Stomach (tissue), 4 donors: ENCODE measurements around the gene WDR44.

Source experiments
- EP300 ChIP-seq: sonication (generic); formaldehyde crosslinking; IDR thresholded peaks from one replicate; pipeline ENCODE4 v1.6.1; 2017; ENCODE audit warnings: antibody characterized with exemption
- POLR2A ChIP-seq, 4 donors: fragments of 450-650 bp; IDR thresholded peaks; one replicate each; pipeline ENCODE4 v1.6.1; 2016; ENCODE audit warnings: antibody characterized with exemption in 4 of 4, control low read depth in 2 of 4, mild to moderate bottlenecking in 1 of 4, moderate library complexity in 1 of 4
- POLR2AphosphoS5 ChIP-seq, 3 donors: sonication (generic); formaldehyde crosslinking; IDR thresholded peaks; one replicate each; pipeline ENCODE4 v1.6.1; 2016; ENCODE audit warnings: antibody characterized with exemption in 3 of 3
- TF ChIP-seq, protein P1 (sequence below), 7 experiments: fragments of 450-650 bp in 4 of 7; fragments of 200-600 bp in 3 of 7; sonication (generic) in 3 of 7; IDR thresholded peaks; one replicate each; pipeline ENCODE4 v1.5.1; 2016 to 2019; ENCODE audit warnings: antibody characterized with exemption in 7 of 7, control low read depth in 2 of 7, mild to moderate bottlenecking in 1 of 7

DNA sequence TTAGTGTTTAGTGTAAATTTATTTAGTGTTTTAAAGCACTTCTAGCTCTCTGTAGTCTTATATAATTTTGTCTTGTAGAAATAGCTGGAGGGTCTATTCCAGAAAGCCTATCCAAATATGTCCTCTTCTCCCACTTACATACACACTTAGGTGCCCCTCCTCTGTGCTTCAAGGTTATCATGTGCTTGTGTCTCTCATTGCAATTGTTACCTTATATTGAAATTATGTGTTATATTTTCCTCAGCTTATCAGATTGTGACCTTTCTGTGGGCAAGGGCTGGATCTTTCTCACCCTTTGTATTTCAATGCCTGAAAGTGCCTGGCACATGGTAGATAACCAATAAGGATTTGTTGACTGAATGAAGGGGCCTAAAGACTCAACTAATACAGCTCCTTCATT is 18.4 kb downstream of the WDR44 start:
- TF ChIP-seq, protein P1, sequence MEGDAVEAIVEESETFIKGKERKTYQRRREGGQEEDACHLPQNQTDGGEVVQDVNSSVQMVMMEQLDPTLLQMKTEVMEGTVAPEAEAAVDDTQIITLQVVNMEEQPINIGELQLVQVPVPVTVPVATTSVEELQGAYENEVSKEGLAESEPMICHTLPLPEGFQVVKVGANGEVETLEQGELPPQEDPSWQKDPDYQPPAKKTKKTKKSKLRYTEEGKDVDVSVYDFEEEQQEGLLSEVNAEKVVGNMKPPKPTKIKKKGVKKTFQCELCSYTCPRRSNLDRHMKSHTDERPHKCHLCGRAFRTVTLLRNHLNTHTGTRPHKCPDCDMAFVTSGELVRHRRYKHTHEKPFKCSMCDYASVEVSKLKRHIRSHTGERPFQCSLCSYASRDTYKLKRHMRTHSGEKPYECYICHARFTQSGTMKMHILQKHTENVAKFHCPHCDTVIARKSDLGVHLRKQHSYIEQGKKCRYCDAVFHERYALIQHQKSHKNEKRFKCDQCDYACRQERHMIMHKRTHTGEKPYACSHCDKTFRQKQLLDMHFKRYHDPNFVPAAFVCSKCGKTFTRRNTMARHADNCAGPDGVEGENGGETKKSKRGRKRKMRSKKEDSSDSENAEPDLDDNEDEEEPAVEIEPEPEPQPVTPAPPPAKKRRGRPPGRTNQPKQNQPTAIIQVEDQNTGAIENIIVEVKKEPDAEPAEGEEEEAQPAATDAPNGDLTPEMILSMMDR (IDR thresholded peaks at IDR 0.05): no peak
- TF ChIP-seq POLR2A (IDR thresholded peaks at IDR 0.05): no peak
- TF ChIP-seq POLR2AphosphoS5 (IDR thresholded peaks at IDR 0.05): no peak
- TF ChIP-seq EP300: no peak
